ENCODE measurements around the gene CXorf65.

Gene CXorf65

GRCh38 chrX:71070531-71070930, 36.0 kb downstream of the CXorf65 start:
- no peak overlapping the region for H3K4me3 ChIP-seq (ENCODE audit: control insufficient read depth, low read depth, low read length)
- TF ChIP-seq CTCF (IDR thresholded peaks at IDR 0.05; ENCODE audit: control insufficient read depth, insufficient read depth, low read depth, low read length, missing control alignments) = no peak
- no peak for DNase-seq (ENCODE audit: low read depth)

GRCh38 chrX:71068044-71068918, 38.3 kb downstream of the CXorf65 start, which contains the start of gene SNX12:
Gene SNX12, minus strand, starts transcription at chrX:71068334. Its CDS starts 28 bp downstream, at chrX:71068306.
- no peak for TF ChIP-seq CTCF (IDR thresholded peaks at IDR 0.05; ENCODE audit: control insufficient read depth, insufficient read depth, low read depth, low read length, missing control alignments)
- H3K4me3 ChIP-seq (ENCODE audit: control insufficient read depth, low read depth, low read length) = peak within 1 kb of the TSS; percentile 67
- DNase-seq (ENCODE audit: low read depth) = peak; percentile 82

- no peak for TF ChIP-seq CTCF (IDR thresholded peaks at IDR 0.05; ENCODE audit: control insufficient read depth, insufficient read depth, low read depth, low read length, missing control alignments)
- no peak for DNase-seq (ENCODE audit: low read depth)
- peak overlapping the region; percentile 67 for H3K4me3 ChIP-seq (ENCODE audit: control insufficient read depth, low read depth, low read length)
Measured at GRCh38 chrX:71067712-71068043, 38.9 kb downstream of the CXorf65 start.

- DNase-seq (ENCODE audit: low read depth) = no peak
Measured at GRCh38 chrX:71067089-71067488, 39.5 kb downstream of the CXorf65 start.

GRCh38 chrX:71060127-71060526, 46.4 kb downstream of the CXorf65 start:
- DNase-seq (ENCODE audit: low read depth) = no peak
- TF ChIP-seq CTCF (IDR thresholded peaks at IDR 0.05; ENCODE audit: control insufficient read depth, insufficient read depth, low read depth, low read length, missing control alignments) = no peak
- no peak overlapping the region for H3K4me3 ChIP-seq (ENCODE audit: control insufficient read depth, low read depth, low read length)

More at GRCh38 chrX:71067089-71067488, 39.5 kb downstream of the CXorf65 start:
- H3K4me3 ChIP-seq (ENCODE audit: control insufficient read depth, low read depth, low read length) = peak overlapping the region; percentile 67
- no peak for TF ChIP-seq CTCF (IDR thresholded peaks at IDR 0.05; ENCODE audit: control insufficient read depth, insufficient read depth, low read depth, low read length, missing control alignments)

GRCh38 chrX:71057848-71058530, 48.6 kb downstream of the CXorf65 start:
- H3K4me3 ChIP-seq (ENCODE audit: control insufficient read depth, low read depth, low read length) = no peak overlapping the region
- DNase-seq (ENCODE audit: low read depth) = no peak
- no peak for TF ChIP-seq CTCF (IDR thresholded peaks at IDR 0.05; ENCODE audit: control insufficient read depth, insufficient read depth, low read depth, low read length, missing control alignments)

Measured in AG09309 (cell line).